Pancreas (tissue), 10 donors: ENCODE measurements around the gene IL13. TPM values are rescaled to one million over a fixed set of nuclear protein-coding genes. Genes with fewer than 3 reads are reported as not detected.
"Not testable (repeated sequence)": the region's sequence is repeated elsewhere in the genome, so short reads cannot be mapped to it uniquely, and the experiment has no call there.

Source experiments
- ATAC-seq, 4 donors: fragments of 200-7000 bp; cut with Tn5 transposase; one replicate each; pipeline versions ENCODE4 v1.8.0 to v1.9.1; 2020; ENCODE audit warnings: mild to moderate bottlenecking in 4 of 4, moderate library complexity in 4 of 4
- DNase-seq, 6 donors: peaks; one replicate each; pipeline ENCODE4 v3.0.0-alpha.2; 2020
- FAIRE-seq: peaks from 2 replicates; lab custom pipeline; 2012; peaks lifted over from hg19 to GRCh38; lab: Jason Lieb, UNC
- H3K27ac ChIP-seq, 4 donors: fragments of 200-600 bp; sonication (generic); 1 replicate in 3 of 4; 2 replicates in 1 of 4; pipeline versions ENCODE4 v1.5.0 to v1.8.0; 2020
- H3K27me3 ChIP-seq, 4 donors: fragments of 200-600 bp; one replicate each; pipeline ENCODE4 v1.8.0; 2021
- H3K36me3 ChIP-seq, 3 donors: fragments of 200-600 bp; sonication (generic) in 1 of 3; one replicate each; pipeline versions ENCODE4 v1.5.0 to v1.8.0; 2020 to 2021
- H3K4me1 ChIP-seq, 3 donors: fragments of 200-600 bp; one replicate each; pipeline ENCODE4 v1.8.0; 2021
- H3K4me3 ChIP-seq, 4 donors: fragments of 200-600 bp; sonication (generic) in 2 of 4; one replicate each; pipeline versions ENCODE4 v1.5.0 to v1.8.0; 2020 to 2021
- H3K9me3 ChIP-seq, 4 donors: fragments of 200-600 bp; one replicate each; pipeline ENCODE4 v1.8.0; 2021
- WGBS, 2 donors: extraction: QIAGEN DNeasy Blood & Tissue Kit; methylation state at CpG; one replicate each; pipeline ENCODE4 v1.1.7; 2013; 5-methylcytosine and 5-hydroxymethylcytosine counted together
- intact Hi-C, 3 donors: fragments of 100-400 bp; cut with DNase I; formaldehyde crosslinking; loops; one replicate each; pipeline versions ENCODE4 v1.11.1 to v1.14.2; 2022
- polyA plus RNA-seq, 2 donors: library from polyadenylated mRNA; stranded (reverse); fragments of 200-250 nt; gene quantifications; one replicate each; pipeline ENCODE4 v1.2.3, GENCODE V29; 2013
- total RNA-seq, 6 donors: library from RNA; stranded (reverse); fragmentation: NEBNext Ultra II Directional in 4 of 6; extraction: Animal tissue kit (Norgen Biotek cat#: 25700) in 4 of 6; gene quantifications; one replicate each; pipeline versions ENCODE4 v1.2.1 to v1.2.4, GENCODE V29; 2021 to 2023
- TF ChIP-seq, protein P1 (sequence below), 4 donors: fragments of 200-600 bp; sonication (generic) in 3 of 4; IDR thresholded peaks; one replicate each; pipeline versions ENCODE4 v1.5.0 to v1.8.0; 2021; ENCODE audit warnings: antibody characterized with exemption in 4 of 4
- donor health status: healthy with polysubstance abuse.
- donor health status: DM: no; HTN: no; CAD: no; lungs with moderate emphysema.
- donor health status: DM: no; HTN: no; CAD: no.
- donor health status: control.
- donor health status: control.
- donor health status: Bipolar disorder and iron deficiency.
- donor health status: DM: yes; HTN: yes; CAD: no.
- donor health status: DM: no; HTN: no; CAD: no.
- donor health status: DM: no; HTN: no; CAD: no.
- donor health status: DM: yes; HTN: yes; CAD: no.

Gene IL13
- total and polyA plus RNA-seq, 8 donors: 0.07 TPM; not detected in 7

DNA sequence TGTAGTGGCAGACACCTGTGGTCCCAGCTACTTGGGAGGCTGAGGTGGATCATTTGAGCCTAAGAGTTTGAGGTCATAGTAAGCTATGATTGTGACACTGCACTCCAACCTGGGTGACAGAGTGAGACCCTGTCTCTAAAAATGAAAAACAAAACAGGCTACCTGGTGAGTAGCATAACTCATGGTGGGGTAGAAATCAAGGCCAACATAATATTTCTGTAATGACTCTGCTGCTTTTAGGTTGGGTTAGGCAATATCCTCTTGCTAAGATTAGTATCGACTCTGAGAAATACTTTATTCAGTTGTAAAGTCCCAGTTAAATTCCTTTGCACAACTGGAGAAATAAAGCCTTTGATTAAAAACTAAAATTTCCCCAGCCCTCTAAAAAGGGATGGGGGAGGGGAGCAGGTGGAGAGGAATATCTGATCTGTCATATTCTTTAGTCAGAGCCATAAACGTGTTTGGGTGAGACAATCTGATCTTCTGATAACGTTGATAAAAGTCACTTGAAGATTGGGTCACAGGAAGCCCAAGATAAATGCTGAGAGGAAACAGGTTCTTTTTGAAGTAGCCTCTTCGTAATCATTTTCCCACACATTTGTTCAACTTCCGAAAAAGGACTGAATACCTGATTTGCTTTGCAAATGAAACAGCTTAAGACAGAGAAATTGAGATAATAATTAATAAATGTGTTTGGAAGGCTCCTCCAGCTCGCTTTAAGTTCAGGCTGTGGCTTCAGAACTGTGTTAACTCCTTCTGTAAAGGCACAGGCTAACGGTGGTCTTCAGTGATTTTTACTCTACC is 30.8 kb downstream of the IL13 start:
- no peak for FAIRE-seq
- TF ChIP-seq, protein P1, sequence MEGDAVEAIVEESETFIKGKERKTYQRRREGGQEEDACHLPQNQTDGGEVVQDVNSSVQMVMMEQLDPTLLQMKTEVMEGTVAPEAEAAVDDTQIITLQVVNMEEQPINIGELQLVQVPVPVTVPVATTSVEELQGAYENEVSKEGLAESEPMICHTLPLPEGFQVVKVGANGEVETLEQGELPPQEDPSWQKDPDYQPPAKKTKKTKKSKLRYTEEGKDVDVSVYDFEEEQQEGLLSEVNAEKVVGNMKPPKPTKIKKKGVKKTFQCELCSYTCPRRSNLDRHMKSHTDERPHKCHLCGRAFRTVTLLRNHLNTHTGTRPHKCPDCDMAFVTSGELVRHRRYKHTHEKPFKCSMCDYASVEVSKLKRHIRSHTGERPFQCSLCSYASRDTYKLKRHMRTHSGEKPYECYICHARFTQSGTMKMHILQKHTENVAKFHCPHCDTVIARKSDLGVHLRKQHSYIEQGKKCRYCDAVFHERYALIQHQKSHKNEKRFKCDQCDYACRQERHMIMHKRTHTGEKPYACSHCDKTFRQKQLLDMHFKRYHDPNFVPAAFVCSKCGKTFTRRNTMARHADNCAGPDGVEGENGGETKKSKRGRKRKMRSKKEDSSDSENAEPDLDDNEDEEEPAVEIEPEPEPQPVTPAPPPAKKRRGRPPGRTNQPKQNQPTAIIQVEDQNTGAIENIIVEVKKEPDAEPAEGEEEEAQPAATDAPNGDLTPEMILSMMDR (IDR thresholded peaks at IDR 0.05): no peak
- no peaks in the 10 kb centered on the region for H3K9me3 ChIP-seq
- 64 to 65% methylated on average over 7 of the region's 7 CpGs for WGBS, 2 donors
- no peak for ATAC-seq
- H3K36me3 ChIP-seq: no peaks in the 10 kb centered on the region
- DNase-seq: no peak
- intact Hi-C loops: no loop called here
- no peaks in the 10 kb centered on the region for H3K4me1 ChIP-seq
- no peak overlapping the region for H3K4me3 ChIP-seq
- H3K27ac ChIP-seq: no peak overlapping the region
- no peaks in the 10 kb centered on the region for H3K27me3 ChIP-seq

DNA sequence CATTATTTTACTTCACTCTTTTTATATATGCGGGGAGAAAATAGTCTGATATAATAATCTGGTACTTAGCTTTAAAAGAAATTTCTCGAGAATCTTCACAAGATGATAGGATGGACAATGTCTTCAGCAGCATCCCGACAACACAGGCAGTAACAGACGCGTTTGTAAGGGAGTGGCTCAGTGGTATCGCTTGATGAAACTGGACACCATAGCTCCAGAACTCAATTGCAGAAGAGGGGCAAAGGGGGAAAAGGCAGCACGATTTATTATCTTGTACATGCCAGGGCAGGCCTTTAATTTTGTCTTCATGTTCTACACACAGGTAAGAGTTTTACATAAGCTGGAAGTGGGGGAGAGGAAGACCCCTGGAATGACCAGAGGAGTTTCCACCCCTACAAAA is 31.5 kb downstream of the IL13 start:
- no peak for ATAC-seq
- Histone ChIP-seq H3K4me1 (no peaks in the 10 kb centered on the region), H3K4me3 (no peak overlapping the region), H3K27ac (no peak overlapping the region), H3K9me3 (no peaks in the 10 kb centered on the region), H3K27me3 (no peaks in the 10 kb centered on the region), H3K36me3 (no peaks in the 10 kb centered on the region)
- intact Hi-C loops: no loop called here
- FAIRE-seq: no peak
- WGBS, 2 donors: 87 to 88% methylated on average over 7 of the region's 7 CpGs
- TF ChIP-seq, protein P1 (IDR thresholded peaks at IDR 0.05): no peak
- no peak for DNase-seq

DNA sequence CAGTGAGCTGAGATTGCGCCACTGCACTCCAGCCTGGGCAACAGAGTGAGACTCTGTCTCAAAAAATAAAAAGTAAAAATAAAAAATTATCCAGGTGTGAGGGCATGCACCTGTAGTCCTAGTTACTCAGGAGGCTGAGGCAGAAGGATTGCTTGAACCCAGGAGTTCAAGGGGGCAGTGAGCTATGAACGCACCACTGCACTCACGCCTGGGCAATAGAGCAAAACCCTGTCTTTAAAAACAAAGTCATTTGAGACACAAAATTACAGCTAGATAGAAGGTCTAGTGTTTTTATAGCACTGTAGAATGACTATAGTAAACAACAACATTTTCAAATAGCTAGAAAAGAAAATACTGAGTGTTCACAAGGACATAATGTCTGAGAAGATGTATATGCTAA is 32.2 kb downstream of the IL13 start:
- DNase-seq (no peak), ATAC-seq (no peak), FAIRE-seq (no peak)
- intact Hi-C loops: no loop called here
- H3K9me3 ChIP-seq: no peaks in the 10 kb centered on the region
- H3K4me1 ChIP-seq: no peaks in the 10 kb centered on the region
- H3K4me3 ChIP-seq: no peak overlapping the region
- WGBS, 2 donors: 98 to 99% methylated on average over 3 of the region's 3 CpGs
- no peaks in the 10 kb centered on the region for H3K36me3 ChIP-seq
- TF ChIP-seq, protein P1 (IDR thresholded peaks at IDR 0.05): no peak
- H3K27ac ChIP-seq: no peak overlapping the region
- no peaks in the 10 kb centered on the region for H3K27me3 ChIP-seq

DNA sequence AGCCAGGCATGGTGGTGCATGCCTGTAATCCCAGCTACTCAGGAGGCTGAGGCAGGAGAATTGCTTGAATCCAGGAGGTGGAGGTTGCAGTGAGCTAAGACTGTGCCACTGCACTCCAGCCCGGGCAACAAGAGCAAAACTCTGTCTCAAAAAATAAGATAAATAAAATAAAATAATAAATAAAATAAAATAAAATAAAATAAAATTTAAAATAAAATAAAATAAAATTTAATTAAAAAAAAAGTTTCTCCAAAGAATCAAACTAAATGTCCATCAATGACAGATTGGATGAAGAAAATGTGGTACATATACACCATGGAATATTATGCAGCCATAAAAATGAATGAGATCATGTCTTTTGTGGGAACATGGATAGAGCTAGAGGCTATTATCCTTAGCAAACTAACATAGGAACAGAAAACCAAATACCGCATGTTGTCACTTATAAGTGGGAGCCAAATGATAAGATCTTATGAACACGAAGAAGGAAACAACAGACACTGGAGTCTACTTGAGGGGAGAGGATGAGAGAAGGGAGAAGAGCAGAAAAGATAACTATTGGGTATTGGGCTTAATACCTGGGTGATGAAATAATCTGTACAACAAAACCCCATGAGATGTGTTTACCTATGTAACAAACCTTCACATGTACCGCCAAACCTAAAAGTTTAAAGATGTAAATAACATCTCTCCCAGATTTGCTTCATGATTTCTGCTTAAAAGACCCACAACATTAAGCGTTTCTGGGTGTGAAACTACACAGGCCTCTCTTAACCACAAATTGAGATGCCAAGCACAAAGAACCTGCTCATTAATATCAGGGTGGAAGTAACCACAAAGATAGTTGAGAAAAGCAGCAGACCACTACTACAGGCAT is 34.0 kb downstream of the IL13 start:
- FAIRE-seq, DNase-seq, H3K36me3 ChIP-seq, ATAC-seq, H3K27me3 ChIP-seq, H3K4me1 ChIP-seq, intact Hi-C loops, H3K9me3 ChIP-seq, H3K27ac ChIP-seq, H3K4me3 ChIP-seq: not testable (repeated sequence)
- WGBS, 2 donors: 75 to 77% methylated on average over 5 of the region's 5 CpGs

DNA sequence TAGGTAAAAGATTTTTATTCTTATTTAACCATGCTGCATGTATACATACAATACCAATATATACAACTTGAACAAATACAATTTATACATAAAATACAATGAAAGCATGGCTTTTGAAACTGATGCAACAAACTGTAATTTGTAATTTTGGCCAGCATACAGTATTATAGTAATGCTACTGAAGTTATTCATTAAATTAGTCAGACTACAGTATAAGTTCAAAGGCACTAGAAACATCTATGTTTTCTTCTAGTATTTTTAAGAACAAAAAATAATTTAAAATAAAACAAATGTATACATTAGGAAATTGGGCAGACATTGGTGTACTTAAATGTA is 34.6 kb downstream of the IL13 start:
- Histone ChIP-seq H3K4me1 (no peaks in the 10 kb centered on the region), H3K9me3 (no peaks in the 10 kb centered on the region), H3K27me3 (no peaks in the 10 kb centered on the region), H3K4me3 (no peak overlapping the region), H3K27ac (no peak overlapping the region), H3K36me3 (no peaks in the 10 kb centered on the region)
- FAIRE-seq (no peak), ATAC-seq (no peak), DNase-seq (no peak)
- TF ChIP-seq, protein P1 (IDR thresholded peaks at IDR 0.05): no peak
- intact Hi-C loops: no loop called here
